GM12891 (cell line): ENCODE results near the gene PCP4.

Source experiments
- POLR2A ChIP-seq: IDR thresholded peaks from 2 replicates; pipeline ENCODE4 v1.6.1; 2011; ENCODE audit warnings: low read depth, low read length, control low read depth
- POLR2AphosphoS5 ChIP-seq: IDR thresholded peaks from 2 replicates; pipeline ENCODE4 v1.6.1; 2011; ENCODE audit warnings: low read depth, low read length, control low read depth
- TAF1 ChIP-seq: IDR thresholded peaks from 2 replicates; pipeline ENCODE4 v1.6.1; 2011; ENCODE audit warnings: low read depth, low read length, control low read depth

GRCh38 chr21:39946199-39946598 lies 79.0 kb downstream of the PCP4 start:
- TF ChIP-seq POLR2A: no peak
- TF ChIP-seq TAF1: no peak
- TF ChIP-seq POLR2AphosphoS5: no peak
